Adrenal gland (tissue), 5 donors: ENCODE measurements around the gene SFRP5.

ENCODE experiments used
- POLR2A ChIP-seq, 2 donors: fragments of 450-650 bp; IDR thresholded peaks; one replicate each; pipeline ENCODE4 v1.6.1; 2017; ENCODE audit warnings: antibody characterized with exemption in 2 of 2, mild to moderate bottlenecking in 2 of 2, moderate library complexity in 1 of 2
- TF ChIP-seq, protein P1 (sequence below), 6 experiments: fragments of 450-650 bp in 4 of 6; fragments of 200-600 bp in 2 of 6; sonication (generic) in 1 of 6; IDR thresholded peaks; 1 replicate in 5 of 6; 2 replicates in 1 of 6; pipeline versions ENCODE4 v1.5.1 to v1.8.0; 2016 to 2021; ENCODE audit warnings: antibody characterized with exemption in 6 of 6, mild to moderate bottlenecking in 2 of 6, moderate library complexity in 1 of 6
- donor health status: DM: no; HTN: no; CAD: no.

DNA sequence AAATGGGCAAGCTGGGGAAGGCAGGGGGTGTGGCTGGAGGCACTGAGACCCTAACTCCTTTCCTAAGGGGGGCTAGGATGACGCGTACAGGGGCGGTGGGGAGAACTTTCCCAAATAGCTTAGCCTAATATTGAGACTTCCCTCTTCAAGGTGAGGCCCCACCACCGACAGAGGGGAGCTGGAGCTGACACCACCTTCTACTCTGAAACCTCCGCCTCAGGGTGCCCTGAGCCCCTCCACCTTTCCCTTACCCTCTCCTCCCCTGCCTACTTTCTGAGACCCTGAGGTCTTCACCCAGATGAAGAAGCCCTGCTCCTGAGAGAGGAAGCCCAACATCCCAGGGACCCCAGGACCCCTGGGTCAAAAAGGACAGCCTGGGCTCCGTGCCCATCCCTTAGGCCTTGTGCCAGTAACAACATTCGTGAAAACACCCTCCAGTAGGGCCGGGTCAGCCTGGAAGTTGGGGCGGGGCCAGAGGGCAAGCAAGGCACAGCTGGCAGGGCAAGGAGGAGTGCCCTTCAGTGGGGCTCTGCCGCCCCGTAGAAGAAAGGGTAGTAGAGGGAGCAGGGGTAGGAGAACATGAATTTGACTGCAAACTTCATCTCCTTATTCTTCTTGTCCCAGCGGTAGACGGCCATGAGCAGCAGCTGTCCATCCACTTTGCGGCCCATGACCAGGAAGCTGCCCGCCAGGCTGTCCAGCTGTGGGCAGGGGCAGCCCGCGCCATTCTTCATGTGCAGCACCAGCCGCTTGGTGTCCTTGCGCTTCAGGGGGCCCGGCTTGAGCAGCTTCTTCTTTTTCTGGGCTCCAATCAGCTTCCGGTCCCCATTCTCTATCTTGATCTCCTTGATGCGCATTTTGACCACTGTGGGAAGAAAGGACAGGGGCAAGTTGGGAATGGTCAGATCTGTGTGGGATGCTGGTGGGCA lies 4.5 kb downstream of the SFRP5 start:
- TF ChIP-seq POLR2A (IDR thresholded peaks at IDR 0.05) = no peak
- TF ChIP-seq, protein P1, sequence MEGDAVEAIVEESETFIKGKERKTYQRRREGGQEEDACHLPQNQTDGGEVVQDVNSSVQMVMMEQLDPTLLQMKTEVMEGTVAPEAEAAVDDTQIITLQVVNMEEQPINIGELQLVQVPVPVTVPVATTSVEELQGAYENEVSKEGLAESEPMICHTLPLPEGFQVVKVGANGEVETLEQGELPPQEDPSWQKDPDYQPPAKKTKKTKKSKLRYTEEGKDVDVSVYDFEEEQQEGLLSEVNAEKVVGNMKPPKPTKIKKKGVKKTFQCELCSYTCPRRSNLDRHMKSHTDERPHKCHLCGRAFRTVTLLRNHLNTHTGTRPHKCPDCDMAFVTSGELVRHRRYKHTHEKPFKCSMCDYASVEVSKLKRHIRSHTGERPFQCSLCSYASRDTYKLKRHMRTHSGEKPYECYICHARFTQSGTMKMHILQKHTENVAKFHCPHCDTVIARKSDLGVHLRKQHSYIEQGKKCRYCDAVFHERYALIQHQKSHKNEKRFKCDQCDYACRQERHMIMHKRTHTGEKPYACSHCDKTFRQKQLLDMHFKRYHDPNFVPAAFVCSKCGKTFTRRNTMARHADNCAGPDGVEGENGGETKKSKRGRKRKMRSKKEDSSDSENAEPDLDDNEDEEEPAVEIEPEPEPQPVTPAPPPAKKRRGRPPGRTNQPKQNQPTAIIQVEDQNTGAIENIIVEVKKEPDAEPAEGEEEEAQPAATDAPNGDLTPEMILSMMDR (IDR thresholded peaks at IDR 0.05) = no peak
